ENCODE data around the gene UNC5C. TPM values are rescaled to one million over a fixed set of nuclear protein-coding genes. Genes with fewer than 3 reads are reported as not detected.

The UNC5C gene
- total RNA-seq, 1 donor from 2014 or later, result not detected

DNA sequence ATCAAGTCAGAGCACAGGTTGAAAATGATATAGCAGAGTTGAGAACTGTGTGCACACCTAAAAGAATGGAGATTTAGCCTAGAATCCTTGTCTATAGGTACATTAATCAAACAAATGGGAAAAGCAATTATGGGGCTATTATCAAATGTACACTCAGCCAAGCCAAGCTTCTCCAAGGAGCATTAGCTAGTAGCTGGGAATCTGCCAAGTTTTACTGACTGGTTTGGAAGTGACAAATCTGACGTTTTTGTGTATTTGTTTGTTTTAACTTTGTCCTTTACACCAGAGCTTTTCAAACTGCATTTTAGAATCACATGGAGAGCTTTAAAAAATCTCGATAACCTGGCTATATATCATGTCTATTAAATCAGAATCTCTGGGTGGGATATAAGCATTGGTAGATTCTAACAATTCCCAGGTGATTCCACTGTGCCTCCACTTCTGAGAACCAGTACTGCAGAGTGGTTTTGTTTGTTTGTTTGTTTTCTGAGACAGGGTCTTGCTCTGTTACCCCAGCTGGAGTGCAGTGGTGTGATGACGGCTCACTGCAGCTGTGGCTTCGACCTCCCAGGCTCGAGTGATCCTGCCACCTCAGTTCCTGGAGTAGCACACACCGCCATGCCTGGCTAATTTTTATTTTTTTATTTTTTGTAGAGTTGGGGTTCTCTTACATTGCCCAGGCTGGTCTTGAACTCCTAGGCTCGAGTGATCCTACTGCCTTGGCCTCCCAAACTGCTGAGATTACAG is 279.8 kb downstream of the UNC5C start:
- peak in 1 of 2 donors; percentile 55 for DNase-seq (ENCODE audit: low read depth in 2 of 2)

- DNase-seq (ENCODE audit: low read depth in 2 of 2), result peak in 1 of 2 donors; percentile 33
Measured at GRCh38 chr4:95267081-95267480, 281.7 kb downstream of the UNC5C start.

DNA sequence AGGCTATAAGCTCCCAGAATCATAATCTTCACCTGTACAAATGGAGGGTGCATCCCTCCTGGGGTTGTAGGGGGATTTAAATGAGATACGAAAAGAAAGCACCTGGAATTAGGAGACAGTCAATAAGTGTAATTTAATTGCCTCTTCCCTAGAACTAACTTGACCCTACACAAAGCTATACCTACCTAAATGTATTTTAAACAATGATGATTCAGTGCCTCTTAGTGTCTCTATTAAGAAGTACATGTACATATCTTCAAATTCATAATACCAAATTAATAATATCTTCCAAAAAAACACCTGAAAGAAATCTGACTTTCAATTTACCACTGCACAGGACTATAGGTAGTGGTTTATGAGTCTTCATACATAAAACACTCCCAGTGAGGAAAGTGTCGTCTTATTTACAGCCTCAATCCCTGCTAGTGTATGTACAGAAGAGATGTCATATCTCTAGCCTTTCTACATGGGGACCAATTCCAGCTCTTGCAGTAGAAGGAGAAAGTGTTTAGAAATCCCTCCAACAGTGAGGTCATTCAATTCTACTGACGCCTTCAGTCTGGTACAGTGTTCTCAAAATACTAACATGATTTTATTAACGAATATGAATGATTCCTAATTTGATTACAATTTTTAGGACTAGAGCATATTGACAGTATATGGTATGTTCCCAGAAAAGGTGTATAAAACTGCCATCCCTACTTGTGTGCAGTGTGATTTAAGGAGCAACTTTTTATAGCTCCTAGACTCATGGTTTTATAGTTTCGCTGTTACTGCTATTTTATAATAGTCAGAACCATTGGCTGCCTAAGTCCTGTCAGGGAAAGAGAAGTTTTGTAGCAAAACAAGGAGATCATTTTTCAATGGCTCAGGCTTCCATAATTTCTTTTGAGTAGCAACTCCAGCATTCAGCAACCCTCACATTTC is 282.7 kb downstream of the UNC5C start:
- DNase-seq (ENCODE audit: low read depth in 2 of 2), result no peak

DNA sequence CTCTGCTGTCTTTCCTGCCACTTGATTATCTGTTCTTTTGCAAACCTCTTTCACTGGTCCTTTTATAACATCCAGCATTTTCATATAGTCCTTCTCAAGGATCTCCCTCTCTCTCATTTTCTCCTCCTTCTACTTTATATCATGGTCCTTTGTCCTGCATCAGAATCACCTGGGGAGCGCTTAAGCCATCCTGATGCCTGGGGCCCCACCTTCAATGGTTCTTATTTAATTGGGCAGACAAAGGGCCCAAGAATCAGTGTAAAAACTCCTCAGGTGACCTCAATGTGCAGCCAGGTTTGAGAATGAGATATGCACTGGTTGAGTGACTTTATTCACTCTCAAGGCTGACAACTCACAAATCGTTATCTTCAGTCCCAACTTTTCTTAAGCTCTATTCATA is 283.9 kb downstream of the UNC5C start:
- no peak for DNase-seq (ENCODE audit: low read depth in 2 of 2)

- no peak for DNase-seq (ENCODE audit: low read depth in 2 of 2)
Measured at GRCh38 chr4:95263960-95264359, 284.8 kb downstream of the UNC5C start.

DNA sequence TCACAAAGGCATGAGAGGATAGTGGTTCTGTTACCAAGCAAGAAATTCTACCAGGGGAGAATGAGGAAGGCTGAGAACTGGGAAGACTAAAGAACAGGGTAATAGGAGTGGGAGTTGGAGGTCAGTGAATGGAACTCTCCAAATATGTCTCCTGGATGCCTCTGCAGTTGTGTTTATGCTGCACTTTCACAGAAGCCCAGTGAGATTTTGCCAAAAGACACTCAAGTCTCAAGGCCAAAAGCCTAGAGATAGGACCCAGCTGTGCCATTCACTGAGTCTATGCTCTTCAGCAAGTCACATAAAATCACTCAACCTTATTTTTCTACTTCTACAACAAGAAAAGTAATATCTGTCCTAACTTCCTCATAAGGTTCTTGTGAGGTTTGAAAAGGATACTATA is 285.4 kb downstream of the UNC5C start:
- no peak for DNase-seq (ENCODE audit: low read depth in 2 of 2)

DNA sequence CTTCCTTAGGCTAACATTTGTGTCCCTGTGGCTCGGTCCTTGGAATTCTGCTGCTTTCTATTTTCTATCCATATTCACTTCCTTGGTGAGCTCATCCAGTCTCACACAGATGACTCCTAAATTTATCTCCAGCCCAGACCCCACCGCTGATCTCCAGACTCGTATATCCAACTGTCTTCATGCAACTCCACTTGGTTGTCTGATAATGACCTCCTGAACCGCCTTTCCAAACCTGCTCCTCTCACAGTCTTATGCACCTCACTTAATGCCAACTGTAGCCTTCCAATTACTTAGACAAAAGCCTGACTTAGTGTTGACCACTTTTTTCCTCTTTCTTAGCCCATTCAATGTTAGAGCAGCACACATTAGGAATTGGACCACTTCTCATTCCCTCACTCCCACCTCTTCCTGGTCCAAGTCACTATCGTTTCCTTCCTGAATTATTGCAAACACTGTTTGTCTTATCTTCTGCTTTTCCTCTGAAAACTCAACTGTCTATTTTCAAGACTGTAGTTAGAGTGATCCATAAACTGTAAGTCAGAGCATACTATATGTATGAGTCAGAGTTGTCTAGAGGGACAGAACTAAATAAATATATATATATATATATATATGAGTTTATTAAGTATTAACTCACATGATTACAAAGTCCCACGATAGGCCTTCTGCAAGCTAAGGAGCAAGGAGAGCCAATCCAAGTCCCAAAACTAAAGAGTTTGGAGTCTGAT is 292.5 kb downstream of the UNC5C start:
- no peak for DNase-seq (ENCODE audit: low read depth in 2 of 2)

DNA sequence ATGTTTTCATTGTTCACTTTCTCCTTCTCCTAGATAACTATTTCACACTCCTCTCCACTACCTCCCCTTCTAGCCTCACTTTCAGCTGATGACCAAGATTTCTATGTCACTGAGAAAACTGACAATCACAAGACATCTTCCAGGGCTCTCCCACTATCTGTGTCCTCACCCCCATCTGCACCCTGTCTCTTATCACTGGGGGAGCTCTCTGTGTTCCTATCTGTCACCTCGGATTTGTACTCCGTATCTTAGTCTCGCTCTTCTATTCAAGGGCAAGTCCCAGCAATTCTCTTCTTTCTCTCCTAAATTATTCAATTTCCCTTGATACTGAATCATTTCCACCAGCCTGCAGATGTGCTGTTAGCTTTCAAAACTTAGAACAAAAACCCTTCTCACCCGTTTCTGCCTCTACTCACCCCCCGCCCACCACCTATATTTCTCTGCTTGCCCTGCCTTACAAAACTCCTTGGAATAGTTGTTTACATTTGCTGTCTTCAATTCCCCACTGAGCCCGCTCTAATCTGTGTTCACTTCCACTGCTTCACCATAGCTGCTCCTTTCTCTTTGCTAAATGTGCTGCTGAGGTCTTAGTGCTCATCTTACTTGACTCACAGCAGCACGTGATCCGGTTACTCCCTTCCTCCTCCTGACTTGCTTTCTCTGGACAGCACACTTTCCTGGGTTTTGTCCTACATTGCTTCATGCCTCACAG is 293.2 kb downstream of the UNC5C start:
- DNase-seq (ENCODE audit: low read depth in 2 of 2), result no peak

DNA sequence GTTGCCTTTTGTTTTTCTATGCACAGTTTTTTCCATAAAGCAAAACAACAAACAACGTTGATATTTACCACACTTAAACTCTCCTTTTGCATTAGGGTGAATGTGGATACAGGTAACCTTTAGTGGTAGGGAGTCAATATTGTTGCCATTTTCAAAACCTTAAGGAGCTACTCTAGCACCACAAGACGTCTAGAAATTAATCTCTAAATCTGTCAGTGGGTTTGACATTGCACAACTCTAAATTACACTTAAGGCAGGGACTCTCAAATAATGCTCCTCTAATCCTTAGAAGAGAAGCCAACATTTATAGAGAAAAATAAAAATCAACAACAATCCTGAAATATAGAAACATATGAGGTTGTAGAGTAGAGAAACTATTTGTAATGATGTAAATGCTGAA is 297.2 kb downstream of the UNC5C start:
- no peak for DNase-seq (ENCODE audit: low read depth in 2 of 2)

DNA sequence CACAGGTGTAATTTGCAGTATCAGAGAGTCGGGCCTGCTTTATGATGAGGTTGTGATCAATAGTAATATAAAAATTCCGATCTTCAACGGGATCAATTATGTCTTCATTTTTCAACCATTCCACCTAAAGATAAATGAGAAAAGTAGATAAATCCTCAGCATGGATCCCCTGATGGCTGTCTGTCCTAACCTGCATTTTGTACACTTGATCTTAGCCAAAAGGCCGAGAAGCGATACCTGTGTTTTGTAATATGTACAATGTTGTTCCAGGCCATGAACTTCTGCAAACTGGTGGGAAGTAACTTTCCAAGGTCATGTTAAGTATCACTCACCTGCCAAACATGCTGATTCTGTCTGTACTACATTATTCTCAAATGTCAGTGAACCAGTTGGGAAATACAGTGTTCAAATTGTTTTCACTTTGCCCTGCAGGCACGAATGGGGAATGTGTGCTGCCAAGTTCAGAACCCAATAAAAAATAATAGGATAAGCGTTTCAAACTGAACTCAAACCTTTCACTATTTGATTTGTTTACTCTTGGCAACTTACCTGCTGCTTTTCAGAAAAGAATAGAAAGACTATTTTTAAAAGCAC is 298.1 kb downstream of the UNC5C start:
- no peak for DNase-seq (ENCODE audit: low read depth in 2 of 2)

DNA sequence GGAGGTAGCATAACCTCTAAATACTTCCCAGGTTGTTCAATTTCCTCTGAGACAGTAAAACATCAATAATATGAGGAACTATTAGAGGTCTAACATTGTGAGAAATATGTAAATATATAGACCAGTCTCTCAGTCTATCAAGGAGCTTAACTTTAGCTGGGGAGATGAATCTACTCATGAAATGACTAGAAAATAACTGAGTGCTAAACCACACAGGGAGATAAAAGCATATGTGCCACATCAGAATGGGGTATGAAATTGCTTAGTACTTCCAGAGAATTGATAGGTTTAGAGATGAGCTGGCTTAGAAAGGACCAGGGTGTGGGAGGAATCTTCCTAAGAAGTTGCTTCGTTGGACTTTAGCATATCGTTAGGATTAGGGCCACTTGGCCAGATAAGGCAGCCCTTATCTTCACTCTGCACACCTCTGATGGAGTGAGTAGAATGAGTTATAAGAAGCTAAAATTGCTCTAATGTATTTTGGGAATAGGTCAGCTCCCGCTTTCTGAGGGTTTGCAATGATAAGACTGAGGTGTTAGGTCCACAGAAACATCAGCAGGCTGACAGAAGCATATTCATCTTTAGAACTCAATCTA is 299.2 kb downstream of the UNC5C start:
- DNase-seq (ENCODE audit: low read depth in 2 of 2), result no peak

GRCh38 chr4:95248720-95249425 is 299.9 kb downstream of the UNC5C start:
- no peak for DNase-seq (ENCODE audit: low read depth in 2 of 2)

GRCh38 chr4:95243892-95244291 is 304.9 kb downstream of the UNC5C start:
- no peak for DNase-seq (ENCODE audit: low read depth in 2 of 2)

DNA sequence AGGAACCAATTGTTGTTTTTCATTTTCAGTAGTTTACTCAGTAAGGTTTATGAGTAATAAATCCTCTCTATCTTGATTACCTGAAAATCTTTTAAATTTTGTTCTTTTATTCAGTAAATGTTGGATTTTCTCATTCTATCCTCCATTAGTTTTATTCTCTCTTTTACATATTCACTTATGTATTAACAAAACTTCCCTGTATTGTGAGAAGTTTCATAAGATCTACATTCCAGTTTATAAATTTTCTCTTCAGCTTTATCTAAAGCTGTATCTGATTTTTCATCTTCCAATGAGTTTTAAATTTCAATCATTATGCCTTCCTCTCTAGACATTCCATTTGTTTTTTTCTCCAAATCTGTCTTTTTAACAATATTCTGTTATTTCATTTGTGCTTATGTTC is 310.2 kb downstream of the UNC5C start:
- no peak for DNase-seq (ENCODE audit: low read depth in 2 of 2)

- no peak for DNase-seq (ENCODE audit: low read depth in 2 of 2)
Measured at GRCh38 chr4:95232358-95233156, 316.2 kb downstream of the UNC5C start.

DNA sequence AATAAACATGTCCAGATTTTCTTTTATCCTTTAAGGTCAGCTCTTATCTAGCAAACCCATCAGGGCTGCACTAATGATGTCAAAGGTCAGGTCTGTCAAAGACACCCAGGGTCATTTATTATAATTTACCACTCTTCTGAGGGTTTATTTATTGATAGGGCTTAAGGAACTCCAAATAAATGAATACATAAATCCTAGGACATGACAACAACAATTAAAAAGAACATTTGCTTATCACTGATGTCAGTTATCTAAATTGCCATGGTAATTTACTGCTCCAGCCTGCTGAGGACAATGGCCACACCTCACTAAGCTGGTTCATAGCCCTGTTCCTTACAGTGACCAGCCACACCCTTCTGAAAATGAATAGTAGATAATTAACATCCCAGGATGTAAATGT is 317.1 kb downstream of the UNC5C start:
- DNase-seq (ENCODE audit: low read depth in 2 of 2), result no peak

GRCh38 chr4:95225849-95226248 is 322.9 kb downstream of the UNC5C start:
- DNase-seq (ENCODE audit: low read depth in 2 of 2), result no peak

GRCh38 chr4:95224402-95224801 is 324.4 kb downstream of the UNC5C start:
- no peak for DNase-seq (ENCODE audit: low read depth in 2 of 2)

Data from dermis microvascular lymphatic vessel endothelial cell (primary cell).